Measurements from ENCODE around the gene ADCY3. TPM values are rescaled to one million over a fixed set of nuclear protein-coding genes. Genes with fewer than 3 reads are reported as not detected.

ADCY3 gene
- total RNA-seq, 4 donors from 2014 or later = 3.9 to 16.6 (median 12.3) TPM

GRCh38 chr2:24824966-24825882 is 94.8 kb downstream of the ADCY3 start:
- in situ Hi-C loops (cut with MboI; ENCODE audit: low sequenced_read_pairs in 4 of 4) = loop anchor here (5.0 to 10.0 kb wide), 4 partner anchors 403 to 418 kb away; no protein-coding TSS in a partner anchor

GRCh38 chr2:24824071-24824588 is 95.9 kb downstream of the ADCY3 start:
- no peak for ATAC-seq
- peaks cover 0 to 13% of the 10 kb centered on the region in 2 donors for H3K4me1 ChIP-seq
- H3K4me3 ChIP-seq = no peak overlapping the region
- no peak overlapping the region for H3K27ac ChIP-seq
- no peak for DNase-seq
- in situ Hi-C loops (cut with MboI; ENCODE audit: low sequenced_read_pairs in 4 of 4) (loop anchor here in 1 of 4 donors (10.0 kb wide), 1 partner anchor 409 kb away; no protein-coding TSS in a partner anchor), intact Hi-C loops (cut with DNase I; ENCODE audit: low total_unique reads) (no loop called here)
- TF ChIP-seq POLR2A (IDR thresholded peaks at IDR 0.05) = no peak
- TF ChIP-seq, protein P1, sequence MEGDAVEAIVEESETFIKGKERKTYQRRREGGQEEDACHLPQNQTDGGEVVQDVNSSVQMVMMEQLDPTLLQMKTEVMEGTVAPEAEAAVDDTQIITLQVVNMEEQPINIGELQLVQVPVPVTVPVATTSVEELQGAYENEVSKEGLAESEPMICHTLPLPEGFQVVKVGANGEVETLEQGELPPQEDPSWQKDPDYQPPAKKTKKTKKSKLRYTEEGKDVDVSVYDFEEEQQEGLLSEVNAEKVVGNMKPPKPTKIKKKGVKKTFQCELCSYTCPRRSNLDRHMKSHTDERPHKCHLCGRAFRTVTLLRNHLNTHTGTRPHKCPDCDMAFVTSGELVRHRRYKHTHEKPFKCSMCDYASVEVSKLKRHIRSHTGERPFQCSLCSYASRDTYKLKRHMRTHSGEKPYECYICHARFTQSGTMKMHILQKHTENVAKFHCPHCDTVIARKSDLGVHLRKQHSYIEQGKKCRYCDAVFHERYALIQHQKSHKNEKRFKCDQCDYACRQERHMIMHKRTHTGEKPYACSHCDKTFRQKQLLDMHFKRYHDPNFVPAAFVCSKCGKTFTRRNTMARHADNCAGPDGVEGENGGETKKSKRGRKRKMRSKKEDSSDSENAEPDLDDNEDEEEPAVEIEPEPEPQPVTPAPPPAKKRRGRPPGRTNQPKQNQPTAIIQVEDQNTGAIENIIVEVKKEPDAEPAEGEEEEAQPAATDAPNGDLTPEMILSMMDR (IDR thresholded peaks at IDR 0.05 in 4 of 5, conservative IDR thresholded peaks at IDR 0.05 in 1 of 5) = no peak
- no peaks in the 10 kb centered on the region for H3K27me3 ChIP-seq
- H3K9me3 ChIP-seq = no peaks in the 10 kb centered on the region
- H3K36me3 ChIP-seq = peaks cover 0 to 15% of the 10 kb centered on the region in 2 donors

More at GRCh38 chr2:24824966-24825882, 94.8 kb downstream of the ADCY3 start:
- peaks cover 0 to 8% of the 10 kb centered on the region in 2 donors for H3K36me3 ChIP-seq
- no peaks in the 10 kb centered on the region for H3K27me3 ChIP-seq
- H3K4me1 ChIP-seq = peaks cover 0 to 13% of the 10 kb centered on the region in 2 donors
- no peak overlapping the region for H3K4me3 ChIP-seq
- intact Hi-C loops (cut with DNase I; ENCODE audit: low total_unique reads) = no loop called here
- DNase-seq (no peak), ATAC-seq (no peak)
- TF ChIP-seq, protein P1 (IDR thresholded peaks at IDR 0.05 in 4 of 5, conservative IDR thresholded peaks at IDR 0.05 in 1 of 5) = peak in 2 of 5 experiments; percentile 22 to 40
- no peak for TF ChIP-seq POLR2A (IDR thresholded peaks at IDR 0.05)
- H3K27ac ChIP-seq = no peak overlapping the region
- H3K9me3 ChIP-seq = no peaks in the 10 kb centered on the region

DNA sequence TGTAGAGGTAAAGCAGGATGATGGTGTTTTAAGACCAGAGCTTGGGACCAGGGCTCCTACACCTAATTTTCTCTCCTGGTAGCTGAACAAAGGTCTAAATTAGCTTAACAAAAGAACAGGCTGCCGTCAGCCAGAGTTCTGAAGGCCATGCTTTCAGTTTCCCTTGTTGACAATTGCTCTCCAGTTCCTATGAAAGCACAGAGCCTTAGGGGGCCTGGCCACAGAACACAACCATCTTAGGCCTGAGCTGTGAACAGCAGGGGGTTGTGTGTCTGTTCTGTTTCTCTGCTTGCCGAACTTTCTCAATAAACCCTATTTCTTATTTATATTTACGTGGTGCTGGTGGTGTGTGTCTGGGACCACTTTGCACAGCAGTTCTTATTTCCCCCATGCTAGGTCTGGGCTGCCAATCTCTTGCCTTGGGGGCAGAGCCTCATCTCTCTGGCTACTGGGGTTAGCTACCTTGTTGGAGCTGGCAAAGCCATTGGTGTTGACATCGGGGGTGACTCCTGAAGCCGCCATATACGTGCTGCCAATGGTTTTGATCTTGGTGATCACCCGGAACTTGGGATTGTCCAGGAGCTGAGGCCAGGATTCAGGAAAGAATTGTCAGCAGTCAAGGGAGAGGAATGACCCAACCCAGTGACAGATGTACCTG is 97.9 kb downstream of the ADCY3 start:
- intact Hi-C loops (cut with DNase I; ENCODE audit: low total_unique reads) (no loop called here), in situ Hi-C loops (cut with MboI; ENCODE audit: low sequenced_read_pairs in 4 of 4) (loop anchor here in 1 of 4 donors (10.0 kb wide), 1 partner anchor 407 kb away; no protein-coding TSS in a partner anchor)
- TF ChIP-seq, protein P1 (IDR thresholded peaks at IDR 0.05 in 4 of 5, conservative IDR thresholded peaks at IDR 0.05 in 1 of 5) = no peak
- TF ChIP-seq POLR2A (IDR thresholded peaks at IDR 0.05) = no peak
- ATAC-seq = no peak
- Histone ChIP-seq H3K27me3 (no peaks in the 10 kb centered on the region), H3K4me1 (peaks cover 0 to 5% of the 10 kb centered on the region in 2 donors), H3K9me3 (no peaks in the 10 kb centered on the region), H3K36me3 (peaks cover 0 to 18% of the 10 kb centered on the region in 2 donors), H3K27ac (no peak overlapping the region), H3K4me3 (no peak overlapping the region)
- DNase-seq = no peak

DNA sequence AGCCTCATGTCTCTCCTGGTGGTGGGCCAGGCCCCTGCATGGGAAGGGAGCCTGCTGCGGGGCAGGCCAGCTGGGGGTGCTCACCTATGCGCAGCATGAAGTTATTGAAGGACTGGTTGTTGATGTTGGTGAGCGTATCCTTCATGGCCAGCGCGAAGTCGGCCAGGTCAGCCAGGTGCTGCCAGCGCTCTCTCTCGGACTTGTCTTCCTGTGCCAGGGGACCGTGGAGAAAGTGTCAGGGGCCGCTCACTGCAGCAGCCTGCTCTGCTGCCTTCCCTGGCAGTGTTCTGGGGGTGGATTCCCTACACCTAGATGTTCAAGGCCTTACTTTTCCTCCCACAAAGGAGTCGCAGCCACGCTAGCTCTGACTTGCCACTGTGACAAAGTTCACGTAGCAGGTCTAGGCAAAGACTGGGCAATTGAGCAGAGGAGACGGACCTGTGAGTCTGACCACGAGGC is 98.6 kb downstream of the ADCY3 start:
- TF ChIP-seq POLR2A (IDR thresholded peaks at IDR 0.05) = no peak
- TF ChIP-seq, protein P1 (IDR thresholded peaks at IDR 0.05 in 4 of 5, conservative IDR thresholded peaks at IDR 0.05 in 1 of 5) = no peak
- ATAC-seq (no peak), DNase-seq (no peak)
- Histone ChIP-seq H3K36me3 (peaks cover 0 to 18% of the 10 kb centered on the region in 2 donors), H3K4me3 (no peak overlapping the region), H3K9me3 (no peaks in the 10 kb centered on the region), H3K27ac (no peak overlapping the region), H3K27me3 (no peaks in the 10 kb centered on the region), H3K4me1 (no peaks in the 10 kb centered on the region)
- intact Hi-C loops (cut with DNase I; ENCODE audit: low total_unique reads) = no loop called here
- in situ Hi-C loops (cut with MboI; ENCODE audit: low sequenced_read_pairs in 4 of 4) = loop anchor here in 1 of 4 donors (10.0 kb wide), 1 partner anchor 407 kb away; no protein-coding TSS in a partner anchor
